PC-3 (cell line): ENCODE results near the gene TNNI3.

Experiments used
- EZH2phosphoT487 ChIP-seq: fragments of 300-600 bp; sonication (generic); IDR thresholded peaks from 2 replicates; pipeline ENCODE4 v1.6.1; 2018; ENCODE audit warnings: mild to moderate bottlenecking, antibody characterized with exemption, low read length, borderline replicate concordance
- TF ChIP-seq, protein P1 (sequence below): fragments of 300-600 bp; sonication (generic); conservative IDR thresholded peaks from 2 replicates; pipeline ENCODE4 v1.5.1; 2017; ENCODE audit warnings: antibody characterized with exemption, low read depth, mild to moderate bottlenecking, low read length

DNA sequence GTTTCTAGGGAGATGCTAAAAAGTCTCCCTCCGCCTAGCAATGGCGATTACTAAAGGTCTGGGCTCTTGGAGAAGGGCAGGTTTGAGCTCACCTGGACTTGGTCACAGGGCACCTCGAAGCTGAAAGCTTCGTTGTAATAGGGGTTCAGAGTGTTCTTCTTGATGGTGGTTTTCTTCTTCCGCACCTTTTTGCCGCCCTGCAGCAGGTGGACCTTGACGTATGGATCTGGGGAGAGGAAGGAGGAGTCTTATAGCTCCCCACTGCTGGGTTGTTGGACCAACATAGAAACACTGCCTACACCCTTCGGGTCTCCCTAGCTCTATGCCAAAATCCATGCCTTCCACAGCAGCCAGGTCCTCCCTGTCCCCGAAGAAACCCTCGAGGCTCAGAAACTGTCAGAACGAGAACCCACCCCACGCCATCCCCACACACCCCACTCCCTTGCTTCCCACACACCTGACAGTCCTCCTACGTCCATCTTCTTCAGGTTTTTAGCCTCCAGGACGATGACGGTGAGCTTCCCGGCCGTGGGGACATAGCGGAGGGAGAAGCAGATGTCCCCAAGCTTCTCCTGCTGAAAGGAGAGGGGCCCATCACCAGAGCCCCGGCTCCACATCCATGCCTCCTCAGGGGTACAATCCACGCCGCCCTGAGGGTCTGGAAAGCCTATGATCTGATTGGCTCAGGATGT is 17.0 kb upstream of the TNNI3 start:
- TF ChIP-seq, protein P1, sequence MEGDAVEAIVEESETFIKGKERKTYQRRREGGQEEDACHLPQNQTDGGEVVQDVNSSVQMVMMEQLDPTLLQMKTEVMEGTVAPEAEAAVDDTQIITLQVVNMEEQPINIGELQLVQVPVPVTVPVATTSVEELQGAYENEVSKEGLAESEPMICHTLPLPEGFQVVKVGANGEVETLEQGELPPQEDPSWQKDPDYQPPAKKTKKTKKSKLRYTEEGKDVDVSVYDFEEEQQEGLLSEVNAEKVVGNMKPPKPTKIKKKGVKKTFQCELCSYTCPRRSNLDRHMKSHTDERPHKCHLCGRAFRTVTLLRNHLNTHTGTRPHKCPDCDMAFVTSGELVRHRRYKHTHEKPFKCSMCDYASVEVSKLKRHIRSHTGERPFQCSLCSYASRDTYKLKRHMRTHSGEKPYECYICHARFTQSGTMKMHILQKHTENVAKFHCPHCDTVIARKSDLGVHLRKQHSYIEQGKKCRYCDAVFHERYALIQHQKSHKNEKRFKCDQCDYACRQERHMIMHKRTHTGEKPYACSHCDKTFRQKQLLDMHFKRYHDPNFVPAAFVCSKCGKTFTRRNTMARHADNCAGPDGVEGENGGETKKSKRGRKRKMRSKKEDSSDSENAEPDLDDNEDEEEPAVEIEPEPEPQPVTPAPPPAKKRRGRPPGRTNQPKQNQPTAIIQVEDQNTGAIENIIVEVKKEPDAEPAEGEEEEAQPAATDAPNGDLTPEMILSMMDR = no peak
- no peak for TF ChIP-seq EZH2phosphoT487
